OCI-LY1 (cell line): ENCODE results near the gene SYN1.

Experiments used
- EZH2 ChIP-seq: fragments of 200-600 bp; sonication (generic), shearing (Covaris generic); IDR thresholded peaks from 2 replicates; pipeline ENCODE4 v1.8.0; 2017; ENCODE audit warnings: borderline replicate concordance, mixed run types, mild to moderate bottlenecking, antibody characterized with exemption, low read length, moderate library complexity, mixed read lengths
- TF ChIP-seq, protein P1 (sequence below): fragments of 200-600 bp; sonication (generic), shearing (Covaris generic); IDR thresholded peaks from 2 replicates; pipeline ENCODE4 v1.5.1; 2017; ENCODE audit warnings: mild to moderate bottlenecking, antibody characterized with exemption, low read length, moderate library complexity, mixed read lengths

DNA sequence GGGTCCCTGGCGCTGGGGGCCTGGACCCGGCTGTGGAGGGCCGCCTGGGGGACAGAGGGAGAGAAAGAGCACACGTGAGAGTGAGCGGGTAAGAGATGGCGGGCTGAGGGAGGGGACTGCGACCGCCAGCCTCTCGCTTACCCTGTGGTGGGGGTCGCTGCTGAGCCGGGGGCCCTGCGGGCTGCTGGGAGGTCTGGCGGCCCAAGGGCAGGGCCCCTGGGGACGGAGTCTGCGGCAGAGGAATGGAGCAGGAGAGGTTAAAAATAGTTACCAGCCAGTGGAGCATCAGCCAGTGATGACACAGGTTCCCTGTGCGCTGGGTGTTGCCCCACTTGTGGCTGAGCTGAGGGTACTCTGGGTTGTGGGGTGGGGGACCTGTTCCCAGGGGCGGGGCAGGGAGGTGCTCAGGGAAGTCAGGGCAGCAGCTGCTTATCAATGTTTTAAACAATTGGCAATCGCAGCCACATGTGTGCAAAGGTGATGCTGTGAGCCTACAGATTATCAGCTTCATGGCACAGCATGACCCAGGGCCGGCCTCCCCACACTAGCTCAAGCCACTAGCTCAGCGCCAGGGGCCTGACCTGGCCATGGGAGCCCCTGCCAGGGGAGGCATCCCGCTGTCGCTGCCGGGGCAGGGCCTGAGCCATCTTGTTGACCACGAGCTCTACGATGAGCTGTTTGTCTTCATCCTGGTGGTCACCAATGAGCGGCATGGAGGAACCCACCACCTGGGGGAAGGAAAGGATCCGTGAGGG is 44.9 kb downstream of the SYN1 start:
- TF ChIP-seq, protein P1, sequence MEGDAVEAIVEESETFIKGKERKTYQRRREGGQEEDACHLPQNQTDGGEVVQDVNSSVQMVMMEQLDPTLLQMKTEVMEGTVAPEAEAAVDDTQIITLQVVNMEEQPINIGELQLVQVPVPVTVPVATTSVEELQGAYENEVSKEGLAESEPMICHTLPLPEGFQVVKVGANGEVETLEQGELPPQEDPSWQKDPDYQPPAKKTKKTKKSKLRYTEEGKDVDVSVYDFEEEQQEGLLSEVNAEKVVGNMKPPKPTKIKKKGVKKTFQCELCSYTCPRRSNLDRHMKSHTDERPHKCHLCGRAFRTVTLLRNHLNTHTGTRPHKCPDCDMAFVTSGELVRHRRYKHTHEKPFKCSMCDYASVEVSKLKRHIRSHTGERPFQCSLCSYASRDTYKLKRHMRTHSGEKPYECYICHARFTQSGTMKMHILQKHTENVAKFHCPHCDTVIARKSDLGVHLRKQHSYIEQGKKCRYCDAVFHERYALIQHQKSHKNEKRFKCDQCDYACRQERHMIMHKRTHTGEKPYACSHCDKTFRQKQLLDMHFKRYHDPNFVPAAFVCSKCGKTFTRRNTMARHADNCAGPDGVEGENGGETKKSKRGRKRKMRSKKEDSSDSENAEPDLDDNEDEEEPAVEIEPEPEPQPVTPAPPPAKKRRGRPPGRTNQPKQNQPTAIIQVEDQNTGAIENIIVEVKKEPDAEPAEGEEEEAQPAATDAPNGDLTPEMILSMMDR, result no peak
- no peak for TF ChIP-seq EZH2
